Inferior parietal cortex (tissue), 1 donor: ENCODE data around the gene ACSS1.

Source experiments
- DNase-seq: peaks from one replicate; pipeline ENCODE4 v3.0.0-alpha.2; 2016; ENCODE audit errors: extremely low spot score

Gene ACSS1

DNA sequence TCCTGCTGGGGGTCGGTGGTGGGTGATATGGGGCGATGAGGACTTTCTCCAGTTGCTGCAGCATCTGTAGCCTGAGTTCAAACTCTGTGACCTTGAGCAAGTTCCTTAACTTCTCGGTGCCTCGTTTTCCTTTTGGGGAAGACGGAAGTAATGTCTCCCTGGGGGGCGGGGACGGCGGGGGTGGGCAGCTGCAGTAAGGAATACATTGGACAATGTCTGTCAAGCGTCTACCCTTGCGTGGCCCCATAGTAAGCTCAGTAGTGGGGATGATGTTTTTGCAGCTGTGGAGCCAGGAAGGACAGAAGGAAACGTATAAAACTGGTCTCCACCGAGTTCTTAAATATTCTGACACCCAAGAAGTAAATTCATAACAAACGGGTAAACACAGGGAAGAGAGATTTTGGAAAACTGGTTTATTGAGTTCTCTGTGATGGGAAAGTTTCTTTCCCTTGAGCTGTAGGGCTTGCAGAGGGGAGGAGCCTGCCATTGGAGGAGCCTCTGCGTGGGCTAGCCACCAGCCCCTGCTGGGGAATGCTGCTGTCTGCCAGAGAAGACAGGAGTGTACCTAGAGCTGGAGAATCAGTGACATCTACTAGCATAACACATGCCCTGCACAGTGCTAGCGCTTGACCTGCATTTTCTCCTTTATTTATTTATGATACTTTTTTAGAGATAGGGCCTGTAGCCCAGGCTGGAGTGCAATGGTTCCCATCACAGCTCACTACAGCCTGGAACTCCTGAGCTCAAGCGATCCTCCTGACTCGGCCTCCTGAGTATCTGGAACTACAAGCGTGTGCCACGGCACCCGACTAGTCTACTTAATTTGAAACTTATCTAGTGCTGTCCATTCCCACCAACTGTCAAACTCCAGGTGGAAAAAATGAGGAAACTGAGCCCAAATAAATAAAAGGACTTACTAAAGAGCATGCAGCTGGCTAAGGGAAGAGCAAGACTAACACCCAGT is 1.2 kb upstream of the ACSS1 start:
- no peak for DNase-seq

DNA sequence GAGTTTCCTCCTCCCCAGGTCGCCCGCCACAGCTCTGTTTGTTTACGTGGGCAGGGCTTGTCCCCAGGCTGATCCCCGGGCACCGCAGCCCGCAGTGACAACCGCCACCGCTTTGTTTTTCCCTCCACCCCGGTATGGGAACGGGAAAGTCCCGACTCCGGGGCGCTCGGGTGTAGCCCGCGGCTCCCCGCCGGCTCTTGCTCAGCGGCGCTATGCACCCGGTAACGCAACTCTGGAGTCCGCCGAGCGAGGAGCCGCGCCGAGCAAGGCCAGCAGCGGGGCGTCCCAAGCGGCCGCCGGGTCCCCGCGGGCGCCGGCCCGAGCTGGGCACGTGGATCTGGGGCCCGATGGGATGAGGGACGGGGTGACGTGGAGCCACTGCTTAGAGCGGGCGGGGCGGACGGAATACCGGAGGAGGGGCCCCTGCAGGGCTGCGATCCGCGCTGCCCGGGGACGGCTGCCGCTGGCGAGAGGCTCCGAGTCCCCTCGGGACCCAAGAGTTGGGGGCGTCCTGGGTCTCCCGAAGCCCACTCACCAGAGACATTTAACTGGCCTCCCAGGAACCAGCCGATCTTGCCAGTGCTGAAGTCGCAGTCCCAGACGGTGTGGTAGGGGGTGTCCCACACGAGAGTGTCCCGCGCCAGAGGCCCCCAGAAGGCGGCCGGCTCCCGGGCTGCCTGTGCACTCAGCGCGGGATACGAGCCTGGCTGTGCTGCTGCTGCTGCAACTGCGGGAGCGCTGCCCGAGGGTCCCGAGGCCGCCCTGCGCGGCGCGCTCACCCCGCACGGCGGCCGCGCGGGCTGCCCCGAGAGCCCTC is 497 bp downstream of the ACSS1 start:
- peak; percentile 58 for DNase-seq

DNA sequence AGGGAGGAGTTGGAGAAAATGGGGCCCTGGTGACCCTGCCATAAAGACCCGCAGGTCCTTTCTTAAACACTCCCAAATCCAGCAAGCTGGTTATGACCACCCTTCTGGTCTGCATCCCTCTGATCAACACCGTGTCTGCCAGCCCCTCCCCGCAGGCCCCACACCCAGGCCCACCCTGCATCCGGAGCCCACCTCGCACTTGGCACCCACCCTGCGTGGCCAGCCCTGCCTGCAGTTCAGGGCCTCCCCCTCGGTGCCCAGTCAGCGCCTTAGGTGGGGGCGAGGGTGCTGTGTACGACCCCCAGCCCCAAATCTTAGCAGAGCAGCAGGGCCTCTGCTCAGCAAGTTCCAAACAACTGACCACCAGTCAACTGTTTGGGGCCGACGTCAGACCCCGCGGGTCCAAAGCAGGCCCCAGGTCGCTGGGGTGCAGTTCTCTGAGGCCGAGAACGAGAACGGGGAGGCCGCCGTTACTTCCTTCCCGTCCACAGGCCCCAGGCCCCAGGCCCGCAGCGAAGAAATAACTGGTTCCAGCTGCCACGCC is 1.2 kb downstream of the ACSS1 start:
- no peak for DNase-seq

DNA sequence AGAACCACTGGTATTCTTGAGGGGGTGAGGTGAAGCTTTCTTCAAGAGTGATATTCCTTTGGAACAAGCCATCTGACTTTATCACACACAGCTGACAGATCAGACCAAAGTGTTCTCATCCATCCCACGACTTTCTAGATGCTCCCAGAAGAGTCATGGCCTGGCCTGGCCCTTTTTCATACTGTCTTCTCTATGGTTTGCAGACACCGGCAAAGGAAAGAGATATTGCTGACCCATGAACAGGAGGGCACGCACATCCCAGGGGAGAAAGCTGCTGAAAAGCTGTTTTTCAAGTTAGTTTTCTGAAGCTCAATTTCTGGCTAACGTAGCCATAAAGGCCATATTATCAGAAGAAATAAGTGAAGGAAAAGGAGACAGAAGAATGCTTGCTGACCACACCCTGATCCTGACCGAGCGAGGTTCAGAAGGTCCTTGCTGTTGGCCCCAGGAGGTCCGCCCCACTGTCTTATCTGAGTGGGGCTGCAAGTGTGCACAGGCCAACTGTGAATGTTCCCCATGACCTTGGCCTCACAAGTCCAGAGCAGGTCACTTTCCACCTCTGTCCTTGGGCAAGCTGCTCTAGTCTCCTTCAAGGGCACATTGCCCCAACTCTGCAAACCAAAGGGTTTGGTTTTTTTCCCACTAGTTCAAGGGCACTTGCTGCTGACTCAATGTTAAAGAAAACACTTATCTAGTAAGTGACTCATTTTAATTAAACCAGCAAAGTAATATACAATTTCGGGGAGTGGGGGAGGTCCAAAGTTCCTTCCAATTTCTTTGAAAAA is 2.0 kb downstream of the ACSS1 start:
- DNase-seq = no peak

DNA sequence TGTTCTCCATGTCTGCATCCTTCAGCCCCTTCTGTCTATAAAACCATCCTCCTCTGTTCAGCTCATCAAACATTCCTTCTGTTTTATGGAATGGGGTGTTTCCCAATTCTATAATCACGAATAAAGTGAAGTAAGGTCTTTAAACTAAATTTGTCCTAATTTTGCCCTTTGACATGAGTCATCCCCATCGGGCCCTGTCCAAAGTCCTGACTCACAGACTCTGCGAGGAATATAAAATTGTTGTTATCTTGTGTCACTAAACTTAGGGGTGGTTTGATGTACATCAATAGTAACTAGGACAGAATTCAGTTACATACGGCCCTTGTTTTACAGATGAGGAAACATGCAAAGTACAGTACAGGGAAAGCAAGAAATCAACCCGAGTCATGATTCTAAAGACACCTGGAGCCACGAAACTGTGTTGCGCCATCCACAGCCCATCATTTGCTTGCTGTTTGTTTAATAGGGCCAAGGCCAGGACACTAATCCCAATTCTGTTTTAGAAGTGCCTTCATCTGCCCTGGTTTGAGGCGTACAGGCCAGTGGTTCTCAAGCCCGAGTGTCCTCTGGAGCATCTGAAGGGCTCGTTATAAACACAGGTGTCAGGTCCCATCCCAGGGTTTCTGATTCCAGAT is 2.8 kb downstream of the ACSS1 start:
- DNase-seq = no peak

DNA sequence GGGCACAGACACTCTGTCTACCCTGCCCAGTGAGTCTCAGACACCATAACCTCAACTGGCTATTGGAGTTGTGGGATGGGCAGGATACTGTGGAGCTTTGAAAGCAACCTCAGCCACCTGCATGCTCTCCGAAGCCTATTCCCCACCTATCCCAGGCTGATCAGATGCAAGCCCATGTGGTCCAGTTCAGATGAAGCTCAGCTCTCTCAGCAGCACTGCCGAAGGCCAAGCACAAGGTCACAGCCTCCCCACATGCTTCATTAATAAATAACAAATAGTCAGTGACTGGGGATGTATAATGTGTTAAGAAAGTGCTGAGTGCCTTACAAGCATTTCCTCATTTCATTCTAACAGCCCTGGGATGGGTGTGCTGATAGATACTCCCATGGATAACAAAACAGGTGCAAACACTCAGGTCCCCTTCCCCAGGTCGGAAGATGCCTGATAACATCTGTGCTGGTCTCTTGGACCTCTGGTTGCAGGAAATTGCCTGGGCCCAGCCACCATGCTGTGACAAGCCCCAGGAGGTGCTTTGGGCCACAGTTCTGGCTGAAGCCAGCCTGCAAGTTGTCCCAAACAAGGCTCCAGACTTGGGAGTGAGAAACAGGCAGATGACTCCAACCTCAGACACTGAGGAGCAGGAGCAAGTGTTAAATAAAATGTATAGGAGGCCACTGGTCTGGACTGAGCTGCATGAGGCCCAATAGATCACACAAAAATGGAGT is 3.7 kb downstream of the ACSS1 start:
- DNase-seq = no peak

DNA sequence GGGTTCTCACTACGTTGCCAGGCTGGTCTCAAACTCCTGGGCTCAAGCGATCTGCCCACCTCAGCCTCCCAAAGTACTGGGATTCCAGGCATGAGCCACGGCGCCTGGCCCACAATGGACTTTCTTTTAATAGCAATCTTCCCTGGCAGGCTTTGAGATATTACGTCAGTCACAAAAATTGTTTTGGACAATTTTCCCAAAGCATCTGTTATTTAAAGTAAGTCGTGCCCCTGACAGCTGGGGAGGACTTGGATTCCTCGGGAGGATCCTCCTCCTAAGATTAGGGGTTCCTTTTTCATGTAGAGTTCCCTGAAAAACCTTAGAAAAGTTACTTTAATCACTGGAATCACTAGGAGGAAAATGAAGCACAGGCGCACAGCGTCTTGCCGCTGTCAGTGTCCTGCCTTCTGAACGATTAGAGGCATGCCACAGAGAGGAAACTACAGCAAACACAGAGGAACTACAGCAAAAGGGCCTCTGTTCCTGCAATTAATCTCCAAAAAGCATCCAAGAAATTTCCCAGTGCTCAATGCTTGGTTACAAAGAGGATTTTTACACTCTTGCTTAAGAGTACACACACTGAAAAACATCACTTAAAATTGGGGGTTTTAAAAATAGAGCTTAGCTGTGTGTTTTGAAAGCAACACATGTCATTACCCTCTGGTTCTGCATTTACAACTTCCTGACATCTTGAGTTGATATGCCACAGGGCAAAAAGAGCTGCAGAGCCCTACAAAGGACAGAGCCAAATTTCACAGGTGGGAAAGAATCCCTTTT is 4.5 kb downstream of the ACSS1 start:
- DNase-seq = no peak

DNA sequence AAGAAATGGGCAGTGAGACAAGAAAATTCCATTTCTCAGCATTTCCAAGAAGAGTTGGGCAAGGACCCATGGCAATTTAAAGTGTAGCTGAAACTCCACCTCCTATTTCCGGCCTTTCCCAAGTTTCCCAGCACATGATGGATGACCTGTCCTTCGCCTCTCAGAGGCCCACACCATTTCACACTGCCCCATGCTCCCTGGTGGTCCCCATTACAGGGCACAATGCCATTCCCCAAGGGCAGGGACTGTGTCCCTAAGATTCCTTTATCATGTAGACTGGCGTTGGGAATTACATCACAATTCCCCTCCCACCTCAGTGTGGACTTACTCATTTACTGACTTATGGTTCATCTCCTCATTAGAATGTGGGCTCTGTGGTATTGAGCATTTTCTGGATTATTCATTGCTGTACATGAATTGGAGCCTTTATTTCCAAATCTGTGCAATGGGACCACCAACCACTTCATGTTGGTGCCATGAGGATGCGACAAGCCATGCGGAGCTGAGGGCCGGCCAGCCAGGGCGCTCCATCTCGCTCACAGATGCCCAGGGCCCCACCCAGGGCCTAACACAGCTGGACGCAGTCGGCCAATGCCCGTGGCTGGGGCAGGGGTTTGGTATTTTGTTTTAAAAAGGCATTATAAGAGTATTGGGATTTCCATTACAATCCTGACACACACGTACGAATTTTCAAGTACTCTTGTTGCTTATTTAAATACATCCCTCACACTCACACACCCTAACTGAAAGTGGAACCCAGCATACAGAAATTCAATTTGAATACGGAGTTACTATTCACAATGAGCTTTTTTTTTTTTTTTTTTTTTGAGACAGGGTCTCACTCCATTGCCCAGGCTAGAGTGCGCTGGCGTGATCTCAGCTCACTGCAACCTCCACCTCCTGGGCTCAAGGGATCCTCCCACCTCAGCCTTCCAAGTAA is 5.4 kb downstream of the ACSS1 start:
- DNase-seq = no peak

DNA sequence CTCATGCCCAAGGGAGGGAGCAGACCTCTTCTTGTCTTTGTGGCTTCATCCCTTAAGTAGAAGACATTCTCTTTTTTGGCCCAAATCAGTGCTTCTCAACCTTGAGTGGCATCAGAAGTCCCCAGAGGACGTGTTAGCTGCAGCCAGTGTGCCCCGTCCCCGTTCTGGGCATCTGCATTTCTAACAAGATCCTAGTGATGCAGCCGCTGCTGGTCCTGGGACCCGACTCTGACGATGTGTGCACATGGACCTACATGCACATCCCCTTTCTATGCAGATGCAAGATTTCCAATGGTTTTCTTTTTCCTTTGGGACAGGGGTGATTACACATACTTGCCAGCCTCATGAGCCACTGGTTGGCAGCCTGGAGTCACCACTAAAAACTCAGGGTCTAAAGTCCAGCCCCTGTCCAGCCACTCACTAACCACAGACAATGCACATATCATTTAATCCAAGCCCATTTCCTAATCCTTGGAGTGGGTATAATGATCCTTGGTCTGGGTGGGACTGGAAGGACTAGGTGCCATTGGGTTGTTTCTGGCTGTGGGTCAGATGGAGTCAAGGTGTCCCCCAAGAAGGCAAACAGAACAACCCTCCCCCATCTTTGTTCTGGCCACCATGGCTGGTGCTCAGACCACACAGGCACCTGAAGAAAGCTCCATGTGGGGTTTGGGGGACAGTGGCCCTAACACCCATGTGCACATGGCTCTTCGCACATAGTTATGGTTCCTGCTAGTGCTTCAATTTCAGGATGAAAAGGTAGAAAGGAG is 6.4 kb downstream of the ACSS1 start:
- DNase-seq = no peak

DNA sequence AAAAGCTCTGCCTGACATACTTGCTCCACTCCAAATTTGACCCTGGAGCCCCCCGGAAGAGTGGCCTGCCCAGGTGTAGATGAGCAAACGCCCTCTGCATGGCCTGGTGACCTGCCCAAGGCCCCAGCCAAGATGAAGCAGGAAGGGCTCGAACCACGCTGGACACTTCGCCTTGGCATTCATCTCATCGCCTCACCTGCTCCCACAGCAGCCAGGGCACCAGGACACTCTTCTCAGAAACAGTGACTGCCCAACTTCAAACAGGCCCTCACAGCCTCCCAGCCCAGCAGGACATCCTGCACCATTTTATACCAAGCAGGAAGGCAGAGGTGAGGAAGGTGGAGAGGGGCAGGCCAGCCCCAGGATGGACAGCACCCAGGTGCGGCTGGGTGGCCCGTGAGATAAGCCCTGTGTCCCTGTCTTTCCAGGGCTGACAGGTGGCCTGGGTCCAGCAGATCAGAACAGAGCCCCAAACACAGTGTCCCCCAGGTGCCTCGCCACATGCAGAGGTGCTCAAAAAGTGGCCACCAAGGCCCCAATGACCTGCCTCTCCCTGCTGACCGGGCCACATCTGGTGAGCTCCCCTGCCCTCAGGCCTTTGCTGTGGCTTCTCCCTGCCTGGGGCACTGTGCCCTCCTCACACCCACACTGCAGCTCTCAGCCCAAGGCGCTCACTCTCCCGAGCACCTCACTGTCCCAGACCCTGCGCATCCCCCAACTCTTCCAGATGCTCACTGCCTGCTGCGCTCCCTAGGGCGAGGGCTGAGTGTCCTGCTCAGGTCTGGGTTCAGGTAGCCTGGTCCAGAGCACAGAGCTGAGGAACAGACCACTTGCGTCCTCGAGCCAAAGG is 7.2 kb downstream of the ACSS1 start:
- DNase-seq = no peak

DNA sequence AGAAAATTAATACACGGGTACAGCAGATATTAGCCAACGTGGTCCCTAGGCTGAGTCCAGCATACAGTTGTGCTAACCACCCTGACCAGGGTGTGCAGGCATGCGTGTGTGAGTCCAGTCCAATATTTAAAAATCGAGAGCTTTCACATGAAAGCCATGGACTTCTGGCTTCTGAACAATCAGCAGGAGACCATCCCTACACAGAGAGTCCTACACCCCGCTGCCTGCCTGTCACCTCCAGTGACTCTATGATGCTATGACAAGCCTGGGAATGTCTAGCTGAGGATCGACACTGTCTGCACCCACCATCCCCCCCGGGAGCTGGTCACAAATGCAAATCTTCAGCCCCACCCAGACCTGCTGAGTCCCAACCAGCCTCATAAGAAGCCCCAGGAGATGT is 7.9 kb downstream of the ACSS1 start:
- no peak for DNase-seq

DNA sequence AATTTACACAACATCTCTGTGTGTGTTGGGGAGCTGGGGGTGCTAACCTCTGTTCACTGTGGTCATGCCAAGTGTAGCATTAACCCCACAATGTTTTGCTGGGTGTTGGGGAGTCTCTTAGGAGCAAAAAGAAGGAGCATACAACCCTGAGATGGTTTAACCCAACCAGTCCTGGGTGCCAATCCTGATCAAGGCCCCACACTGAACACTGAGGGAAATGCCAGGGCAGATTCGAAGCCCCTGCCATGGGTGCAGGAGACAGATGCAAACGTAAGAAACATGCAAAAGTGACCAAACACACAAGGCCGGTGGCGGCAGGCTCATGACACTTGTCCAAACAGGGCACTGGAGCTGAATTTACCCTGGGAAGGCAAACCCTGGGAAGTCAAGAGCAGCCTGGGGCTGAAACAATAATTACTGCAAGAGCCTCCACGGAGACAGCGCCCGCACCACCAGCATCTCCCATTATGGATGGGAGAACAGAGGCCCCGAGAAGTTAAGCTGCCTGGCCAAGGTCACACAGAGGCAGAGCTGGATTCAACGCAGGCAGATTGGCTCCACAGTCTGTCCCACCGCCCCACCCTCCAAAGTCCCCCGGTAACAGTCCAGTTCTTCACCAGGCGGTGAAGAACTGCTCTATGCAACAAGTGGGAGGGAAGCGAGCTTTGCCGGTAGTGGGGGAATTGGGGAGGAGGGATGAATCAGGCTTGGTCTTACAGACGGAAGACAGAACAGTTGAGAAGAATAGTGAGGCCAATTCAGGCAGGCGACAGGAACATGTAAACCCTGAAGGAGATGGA is 8.5 kb downstream of the ACSS1 start:
- no peak for DNase-seq

DNA sequence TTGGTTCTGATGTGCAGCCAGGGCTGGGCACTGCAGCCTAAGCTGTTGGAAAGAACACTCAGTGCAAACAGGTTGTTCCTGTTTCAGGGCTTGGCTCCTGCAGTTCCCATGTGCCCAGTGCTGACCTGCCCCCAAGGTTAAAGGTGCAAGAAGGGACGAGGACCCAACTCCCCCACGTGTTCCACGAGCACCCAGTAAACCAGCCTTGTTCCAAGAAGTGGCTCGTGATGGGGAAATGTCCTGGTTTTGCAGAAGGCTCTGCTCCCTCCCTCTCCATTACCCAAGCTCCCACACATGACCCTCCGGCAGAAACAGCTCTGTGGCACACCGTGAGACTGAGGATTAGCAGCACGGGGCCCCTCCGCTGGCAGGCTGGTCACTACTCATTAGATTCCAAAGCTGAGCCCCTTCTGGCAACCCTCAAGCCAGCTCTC is 9.4 kb downstream of the ACSS1 start:
- no peak for DNase-seq

DNA sequence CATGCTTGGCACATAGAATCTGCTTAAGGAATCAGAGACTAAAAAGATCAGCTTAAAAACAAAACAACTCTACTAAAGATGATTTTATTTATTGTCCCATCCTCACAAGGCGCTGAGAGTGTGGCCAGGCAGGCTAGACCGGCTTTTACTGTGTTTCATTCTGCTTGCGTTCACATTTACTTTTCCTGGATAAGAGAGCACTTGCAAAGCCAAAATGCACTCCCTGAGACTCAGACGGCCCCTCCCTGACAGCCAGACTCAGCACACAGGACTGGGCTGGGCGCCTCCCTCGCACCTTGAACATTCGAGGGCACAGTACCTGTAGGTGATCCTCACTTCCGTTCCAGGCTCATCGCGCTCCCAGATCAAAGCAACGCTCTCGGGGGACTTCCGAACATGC is 10.2 kb downstream of the ACSS1 start:
- DNase-seq = no peak

DNA sequence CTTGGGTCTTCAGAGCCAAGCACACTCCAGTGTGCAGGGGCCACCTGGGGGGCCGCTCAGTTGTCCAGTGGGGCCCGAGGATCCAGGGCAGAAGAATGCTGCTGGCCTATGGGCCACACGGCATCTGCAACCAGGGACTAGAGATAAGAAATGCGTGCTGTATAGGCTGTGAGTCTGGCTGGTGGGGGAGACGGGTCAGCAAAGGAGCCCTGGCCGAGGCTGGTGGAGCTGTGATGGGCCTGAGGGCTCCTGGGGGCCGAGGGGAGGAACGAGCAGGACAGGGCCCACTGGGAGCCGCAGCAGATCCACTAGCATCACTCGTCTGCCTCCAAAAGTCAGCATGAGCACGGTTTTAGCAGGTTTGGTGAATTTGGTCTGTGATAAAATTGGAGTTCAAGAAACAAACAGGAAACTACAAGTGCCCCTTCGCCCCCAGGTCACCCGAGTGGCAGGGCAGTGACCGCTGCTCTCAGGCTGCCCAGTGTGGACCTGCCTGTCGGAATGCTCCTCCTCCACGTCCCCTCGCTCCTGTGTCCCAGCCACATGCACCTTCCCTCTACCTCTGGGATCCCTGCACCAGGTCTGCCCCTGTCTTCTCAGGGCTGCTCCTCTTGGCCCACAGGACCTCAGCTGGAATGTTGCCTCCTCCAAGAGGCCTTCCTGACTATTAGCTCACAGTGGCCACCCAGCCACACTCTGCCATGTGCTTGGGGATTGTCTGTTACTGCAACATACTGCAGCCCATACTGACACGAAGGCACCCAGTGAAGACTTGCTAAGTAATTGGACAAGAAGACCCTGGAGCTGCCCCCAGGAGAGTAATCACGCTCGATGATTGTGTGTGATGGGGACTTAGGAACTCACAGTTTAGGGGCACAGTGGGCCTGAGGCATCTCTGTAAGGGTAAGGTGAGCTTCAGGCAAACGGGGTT is 10.9 kb downstream of the ACSS1 start:
- DNase-seq = no peak
